GM12878 (cell line): Measurements from ENCODE around the gene KISS1R. TPM values are rescaled to one million over a fixed set of nuclear protein-coding genes. Genes with fewer than 3 reads are reported as not detected.

Experiments used
- ATAC-seq: fragments of 200-7000 bp; cut with Tn5 transposase; 3 replicates; pipeline ENCODE4 v1.9.1; 2020; ENCODE audit warnings: mild to moderate bottlenecking, moderate library complexity
- BruUV-seq: library from RNA; stranded (reverse); fragments of 400-500 nt; replicated peaks from 2 replicates; lab custom pipeline; 2021; lab: Mats Ljungman, UMichigan
- CTCF ChIA-PET: fragments of 300-600 bp; sonication (Branson Sonifier 250); formaldehyde crosslinking; extraction: SDS; loops from one replicate; lab custom pipeline; 2021; ENCODE audit warnings: inconsistent platforms; lab: Yijun Ruan, JAX
- POLR2A ChIA-PET: fragments of 350-600 bp; formaldehyde crosslinking; extraction: SDS; loops from one replicate; lab custom pipeline; 2021; ENCODE audit warnings: inconsistent platforms; lab: Charles Lee
- RAD21 ChIA-PET: fragments of 300-600 bp; sonication (Branson Sonifier 250); formaldehyde crosslinking; loops from one replicate; lab custom pipeline; 2023; ENCODE audit warnings: antibody characterized with exemption; ENCODE audit not compliant: unreplicated experiment; lab: Charles Lee
- SMC1A ChIA-PET: fragments of 300-600 bp; sonication (Branson Sonifier 250); formaldehyde crosslinking; loops from one replicate; lab custom pipeline; 2023; ENCODE audit not compliant: unreplicated experiment, uncharacterized antibody; lab: Charles Lee
- DNase-seq: peaks from one replicate; pipeline ENCODE4 v3.0.0-alpha.2; 2011; ENCODE audit warnings: low read depth, low spot score
- FAIRE-seq: peaks from 3 replicates; lab custom pipeline; 2011; peaks lifted over from hg19 to GRCh38; lab: Jason Lieb, UNC
- H2AFZ ChIP-seq: 2 replicates; pipeline ENCODE4 v1.6.0; 2011; ENCODE audit warnings: low read depth, low read length, control low read depth; ENCODE audit not compliant: control insufficient read depth
- H3K27ac ChIP-seq: 2 replicates; pipeline ENCODE4 v1.5.1; 2011; ENCODE audit warnings: control low read depth; ENCODE audit not compliant: control insufficient read depth, insufficient read depth
- H3K27me3 ChIP-seq, 2 experiments: replicated peaks in 1 of 2; 2 replicates each; pipeline versions ENCODE4 v1.6.0 to v1.6.1; 2011; ENCODE audit warnings: low read length in 1 of 2; ENCODE audit not compliant: control insufficient read depth in 2 of 2, insufficient read depth in 2 of 2
- H3K36me3 ChIP-seq, 2 experiments: 2 replicates each; pipeline ENCODE4 v1.5.1; 2011; ENCODE audit warnings: low read length in 1 of 2; ENCODE audit not compliant: control insufficient read depth in 2 of 2, insufficient read depth in 2 of 2
- H3K4me1 ChIP-seq: 2 replicates; pipeline ENCODE4 v1.6.1; 2011; ENCODE audit warnings: mild to moderate bottlenecking, low read length, moderate library complexity, mixed read lengths; ENCODE audit not compliant: control insufficient read depth, insufficient read depth
- H3K4me2 ChIP-seq: 2 replicates; pipeline ENCODE4 v1.6.0; 2011; ENCODE audit warnings: control low read depth; ENCODE audit not compliant: control insufficient read depth, insufficient read depth
- H3K4me3 ChIP-seq: fragments of 200-600 bp; sonication (generic); 2 replicates; pipeline ENCODE4 v1.5.1; 2016
- H3K79me2 ChIP-seq: 2 replicates; pipeline ENCODE4 v1.6.0; 2011; ENCODE audit warnings: low read length; ENCODE audit not compliant: control insufficient read depth, insufficient read depth
- H3K9ac ChIP-seq: 2 replicates; pipeline ENCODE4 v1.8.0; 2011; ENCODE audit warnings: low read length, control low read depth, mixed read lengths; ENCODE audit not compliant: control insufficient read depth, insufficient read depth
- H3K9me3 ChIP-seq: replicated peaks from 3 replicates; pipeline ENCODE4 v1.5.1; 2011; ENCODE audit warnings: mild to moderate bottlenecking, low read length; ENCODE audit not compliant: control insufficient read depth, insufficient read depth
- H4K20me1 ChIP-seq: 2 replicates; pipeline ENCODE4 v1.6.0; 2011; ENCODE audit not compliant: control insufficient read depth, insufficient read depth
- BCL3 ChIP-seq: IDR thresholded peaks from 2 replicates; pipeline ENCODE4 v1.6.1; 2011; ENCODE audit warnings: borderline replicate concordance, low read depth, mild to moderate bottlenecking, moderate library complexity, low read length; ENCODE audit not compliant: insufficient read depth, poor library complexity, severe bottlenecking
- CBFB ChIP-seq: IDR thresholded peaks from 2 replicates; pipeline ENCODE4 v1.6.1; 2016; ENCODE audit warnings: antibody characterized with exemption, low read depth
- CBX5 ChIP-seq: sonication (generic); IDR thresholded peaks from 2 replicates; pipeline ENCODE4 v1.6.1; 2016; ENCODE audit warnings: low read depth, moderate library complexity, mild to moderate bottlenecking, inconsistent platforms
- ELK1 ChIP-seq: IDR thresholded peaks from 2 replicates; pipeline ENCODE4 v1.6.1; 2012; ENCODE audit warnings: low read depth, low read length, improper control_type of control experiment
- EP300 ChIP-seq, 2 experiments: fragments of 150-350 bp in 1 of 2; IDR thresholded peaks; 2 replicates each; pipeline ENCODE4 v1.6.1; 2011 to 2012; ENCODE audit warnings: low read depth in 2 of 2, low read length in 2 of 2, borderline replicate concordance in 1 of 2, improper control_type of control experiment in 1 of 2, inconsistent platforms in 1 of 2; ENCODE audit not compliant: control insufficient read depth in 1 of 2
- FOXM1 ChIP-seq: IDR thresholded peaks from 2 replicates; pipeline ENCODE4 v1.6.1; 2012; ENCODE audit warnings: low read depth, mild to moderate bottlenecking, inconsistent platforms, low read length, moderate library complexity
- GATAD2B ChIP-seq: fragments of 450-650 bp; conservative IDR thresholded peaks from 2 replicates; pipeline ENCODE4 v1.6.1; 2017; ENCODE audit warnings: low read depth, mild to moderate bottlenecking, moderate library complexity
- MLLT1 ChIP-seq: fragments of 450-650 bp; IDR thresholded peaks from 2 replicates; pipeline ENCODE4 v1.6.1; 2016; ENCODE audit warnings: mild to moderate bottlenecking
- NR2C2 ChIP-seq: IDR thresholded peaks from 2 replicates; pipeline ENCODE4 v1.6.1; 2011; ENCODE audit warnings: borderline replicate concordance, low read depth; ENCODE audit not compliant: control insufficient read depth, insufficient read length
- PAX5 ChIP-seq: IDR thresholded peaks from 2 replicates; pipeline ENCODE4 v1.6.1; 2011; ENCODE audit warnings: low read depth, low read length, borderline replicate concordance
- POLR2AphosphoS2 ChIP-seq: IDR thresholded peaks from 2 replicates; pipeline ENCODE4 v1.6.1; 2011; ENCODE audit warnings: low read depth, mild to moderate bottlenecking, low read length, improper control_type of control experiment, moderate library complexity
- RAD21 ChIP-seq: IDR thresholded peaks from 2 replicates; pipeline ENCODE4 v1.6.1; 2011; ENCODE audit warnings: mild to moderate bottlenecking, low read depth, low read length, moderate library complexity; ENCODE audit not compliant: insufficient read depth
- RB1 ChIP-seq: fragments of 450-650 bp; formaldehyde crosslinking; IDR thresholded peaks from 2 replicates; pipeline ENCODE4 v1.6.1; 2017; ENCODE audit warnings: mild to moderate bottlenecking, borderline replicate concordance
- RELA ChIP-seq: fragments of 450-650 bp; IDR thresholded peaks from 2 replicates; pipeline ENCODE4 v1.8.0; 2014; ENCODE audit warnings: borderline replicate concordance; ENCODE audit not compliant: partially characterized antibody
- RUNX3 ChIP-seq: IDR thresholded peaks from 2 replicates; pipeline ENCODE4 v1.6.1; 2012; ENCODE audit warnings: low read length, inconsistent platforms
- SMAD1 ChIP-seq: fragments of 450-650 bp; IDR thresholded peaks from 2 replicates; pipeline ENCODE4 v1.6.1; 2018; ENCODE audit warnings: mild to moderate bottlenecking, low read depth; ENCODE audit not compliant: partially characterized antibody
- SMARCA5 ChIP-seq: fragments of 450-650 bp; IDR thresholded peaks from 2 replicates; pipeline ENCODE4 v1.6.1; 2017; ENCODE audit warnings: mild to moderate bottlenecking
- SRF ChIP-seq, 2 experiments: IDR thresholded peaks; 2 replicates each; pipeline ENCODE4 v1.6.1; 2011; ENCODE audit warnings: low read depth in 2 of 2, low read length in 2 of 2, mild to moderate bottlenecking in 1 of 2, moderate library complexity in 1 of 2
- SUZ12 ChIP-seq: fragments of 200-600 bp; sonication (generic); IDR thresholded peaks from one replicate; pipeline ENCODE4 v1.6.1; 2018; ENCODE audit warnings: antibody characterized with exemption, mild to moderate bottlenecking; ENCODE audit not compliant: unreplicated experiment
- WGBS: methylation state at CpG from one replicate; pipeline ENCODE4 v1.1.6; 2016; ENCODE audit warnings: low lambda C conversion rate; ENCODE audit not compliant: insufficient replicate concordance, insufficient coverage; ENCODE audit errors: missing lambda C conversion rate; 5-methylcytosine and 5-hydroxymethylcytosine counted together
- in situ Hi-C: fragments of 300-500 bp; cut with MboI; formaldehyde crosslinking; loops from 9 replicates; pipeline ENCODE4 v1.14.3; 2018; ENCODE audit warnings: mixed read lengths
- intact Hi-C: fragments of 100-400 bp; cut with micrococcal nuclease; formaldehyde crosslinking; loops from one replicate; pipeline ENCODE4 v1.14.2; 2022; ENCODE audit not compliant: unreplicated experiment
- polyA plus RNA-seq, 11 experiments: library from polyadenylated mRNA; depleted of rRNA in 4 of 11; unstranded in 6 of 11; stranded (reverse) in 5 of 11; fragments of >200 nt; fragmentation: Nextera tagmentation in 4 of 11; fragmentation: Illumina TruSeq in 1 of 11; extraction: Ambion mirVana in 4 of 11; extraction: Trizol in 1 of 11; gene quantifications; 1 replicate in 1 of 11; 2 replicates in 10 of 11; pipeline versions ENCODE4 v1.2.1 to v1.2.3, GENCODE V29; 2011 to 2016; ENCODE audit warnings: inconsistent platforms in 2 of 11, missing spikeins in 2 of 11, low read depth in 1 of 11
- total RNA-seq, 4 experiments: library from RNA; depleted of rRNA in 3 of 4; stranded (reverse); fragments of >200 nt in 3 of 4; fragmentation: Illumina TruSeq in 1 of 4; extraction: Trizol in 1 of 4; gene quantifications; 2 replicates each; pipeline versions ENCODE4 v1.2.1 to v1.2.3, GENCODE V29; 2013 to 2021

Gene KISS1R
- total and polyA plus RNA-seq, 10 of the 15 experiments (the other 5 are each of a cell fraction or from before 2014, with no cell fraction given): 0.13 to 2.7 (median 1.4) TPM; not detected in 3

GRCh38 chr19:918152-918437 lies 962 bp downstream of the KISS1R start:
- H3K4me3 ChIP-seq: peak overlapping the region; percentile 41; the same call in 1 of the 2 replicates
- H3K27me3 ChIP-seq: peaks cover 0 to 2% of the 10 kb centered on the region in 2 experiments; a peak in 1 of 4 replicates
- intact Hi-C loops: no loop called here
- H3K4me1 ChIP-seq: peaks cover 25% of the 10 kb centered on the region
- peaks cover 4% of the 10 kb centered on the region for H3K79me2 ChIP-seq
- DNase-seq (no peak), ATAC-seq (no peak), FAIRE-seq (no peak)
- H3K27ac ChIP-seq: no peak overlapping the region
- H3K9me3 ChIP-seq: no peaks in the 10 kb centered on the region
- 28% methylated on average over 12 of the region's 12 CpGs for WGBS
- CTCF ChIA-PET: interaction anchor here (4.6 kb wide), 1 partner anchor 54 kb away, joined by 50 read pairs; no protein-coding TSS in a partner anchor
- in situ Hi-C loops: no loop called here
- BruUV-seq: no TSS peak
- RAD21 ChIA-PET: interaction anchor here (0.6 to 3.6 kb wide), 3 partner anchors 20 to 60 kb away, joined by 3 to 46 read pairs (median 5); no protein-coding TSS in a partner anchor
- H3K36me3 ChIP-seq: no peaks in the 10 kb centered on the region
- POLR2A ChIA-PET: interaction anchor here (0.6 kb wide), 1 partner anchor 411 kb away, joined by 8 read pairs; no protein-coding TSS in a partner anchor
- no peak overlapping the region for H3K9ac ChIP-seq
- no peaks in the 10 kb centered on the region for H4K20me1 ChIP-seq
- peak overlapping the region; percentile 77; the same call in 1 of the 2 replicates for H3K4me2 ChIP-seq
- TF ChIP-seq NR2C2 (no peak), SUZ12 (no peak), RUNX3 (no peak), EP300 (IDR thresholded peaks at IDR 0.05; ENCODE audit: borderline replicate concordance in 1 of 2, control insufficient read depth in 1 of 2, low read depth in 2 of 2, low read length in 2 of 2) (no peak), CBFB (no peak), RB1 (no peak), BCL3 (no peak), RELA (no peak), GATAD2B (no peak), CBX5 (no peak), ELK1 (no peak), FOXM1 (no peak), SMAD1 (no peak), PAX5 (no peak), MLLT1 (no peak), SMARCA5 (no peak), RAD21 (no peak), SRF (IDR thresholded peaks at IDR 0.05; ENCODE audit: low read depth in 2 of 2, low read length in 2 of 2) (no peak), POLR2AphosphoS2 (no peak)
- SMC1A ChIA-PET: interaction anchor here (1.1 kb wide), 1 partner anchor 10 kb away, joined by 4 read pairs; no protein-coding TSS in a partner anchor
- H2AFZ ChIP-seq: no peak overlapping the region
